ENCODE data around the gene TBCK.

- TF ChIP-seq CTCF (conservative IDR thresholded peaks at IDR 0.05; ENCODE audit: low read depth, low read length) (no peak), EZH2 (IDR thresholded peaks at IDR 0.05; ENCODE audit: borderline replicate concordance, low read depth, low read length, poor library complexity, severe bottlenecking) (no peak)
Observed at GRCh38 chr4:106116025-106116424, 200.0 kb downstream of the TBCK start.

Data from A673 (cell line).